HCT116 (cell line): ENCODE data around the gene ZNF335. TPM values are rescaled to one million over a fixed set of nuclear protein-coding genes. Genes with fewer than 3 reads are reported as not detected.

Experiments
- ATAC-seq: fragments of 200-7000 bp; cut with Tn5 transposase; 2 replicates; pipeline ENCODE4 v1.9.1; 2020; ENCODE audit warnings: mild to moderate bottlenecking, moderate library complexity
- BruUV-seq: library from RNA; stranded (reverse); fragments of 400-500 nt; replicated peaks from 2 replicates; lab custom pipeline; 2021; lab: Mats Ljungman, UMichigan
- CTCF ChIA-PET: fragments of 300-600 bp; sonication (Branson Sonifier 250); formaldehyde crosslinking; loops from one replicate; lab custom pipeline; 2021; ENCODE audit warnings: antibody characterized with exemption; lab: Charles Lee
- POLR2A ChIA-PET: fragments of 300-600, 350-600 bp; sonication (Branson Sonifier 250); formaldehyde crosslinking; loops from one replicate; lab custom pipeline; 2021; ENCODE audit warnings: antibody characterized with exemption; lab: Charles Lee
- RAD21 ChIA-PET, 2 experiments: fragments of 300-600 bp; sonication (Branson Sonifier 250); formaldehyde crosslinking; loops; one replicate each; lab custom pipeline; 2023; ENCODE audit warnings: low total read pairs in 2 of 2; ENCODE audit not compliant: uncharacterized antibody in 2 of 2, unreplicated experiment in 2 of 2, low non-redundant PET in 1 of 2; lab: Charles Lee
- DNase-seq: peaks from one replicate; pipeline ENCODE4 v3.0.0-alpha.2; 2010; ENCODE audit warnings: low read depth, low spot score
- H2AFZ ChIP-seq: fragments of 200-600 bp; shearing (Covaris generic), sonication (generic); 2 replicates; pipeline ENCODE4 v1.6.1; 2017; ENCODE audit warnings: low read depth, mixed run types, mixed read lengths, antibody characterized with exemption, low read length; ENCODE audit not compliant: poor library complexity, severe bottlenecking
- H3K27ac ChIP-seq: 2 replicates; pipeline ENCODE4 v1.5.1; 2012; ENCODE audit warnings: low read depth, low read length
- H3K27me3 ChIP-seq: fragments of 200-600 bp; sonication (generic); 2 replicates; pipeline ENCODE4 v1.6.1; 2016; ENCODE audit warnings: mixed run types, low read length, mixed read lengths; ENCODE audit not compliant: insufficient read depth
- H3K36me3 ChIP-seq, 2 experiments: fragments of 200-500 bp in 1 of 2; fragments of 200-600 bp in 1 of 2; sonication (Bioruptor generic) in 1 of 2; sonication (generic) in 1 of 2; 2 replicates each; pipeline versions ENCODE4 v1.5.1 to v1.6.1; 2014 to 2016; ENCODE audit warnings: low read length in 2 of 2, inconsistent platforms in 1 of 2, mixed read lengths in 1 of 2, mixed run types in 1 of 2; ENCODE audit not compliant: insufficient read depth in 2 of 2, control insufficient read depth in 1 of 2
- H3K4me1 ChIP-seq, 2 experiments: fragments of 200-600 bp in 1 of 2; sonication (generic) in 1 of 2; 2 replicates each; pipeline versions ENCODE4 v1.5.1 to v1.6.1; 2012 to 2017; ENCODE audit warnings: low read length in 2 of 2, inconsistent platforms in 1 of 2, mild to moderate bottlenecking in 1 of 2, mixed read lengths in 1 of 2, mixed run types in 1 of 2, moderate library complexity in 1 of 2; ENCODE audit not compliant: insufficient read depth in 2 of 2, control insufficient read depth in 1 of 2
- H3K4me2 ChIP-seq: fragments of 200-600 bp; sonication (generic); 2 replicates; pipeline ENCODE4 v1.6.1; 2017; ENCODE audit warnings: mixed run types, low read length, mixed read lengths
- H3K4me3 ChIP-seq, 2 experiments: fragments of 200-600 bp in 1 of 2; sonication (generic) in 1 of 2; replicated peaks in 1 of 2; 2 replicates each; pipeline ENCODE4 v1.5.1; 2011 to 2016; ENCODE audit warnings: low read length in 2 of 2, control low read depth in 1 of 2, low read depth in 1 of 2, mild to moderate bottlenecking in 1 of 2, mixed read lengths in 1 of 2, mixed run types in 1 of 2
- H3K79me2 ChIP-seq: fragments of 200-600 bp; sonication (generic); 2 replicates; pipeline ENCODE4 v1.6.1; 2017; ENCODE audit warnings: mild to moderate bottlenecking, mixed run types, low read length, moderate library complexity, mixed read lengths; ENCODE audit not compliant: insufficient read depth
- H3K9ac ChIP-seq: fragments of 200-600 bp; sonication (generic); 2 replicates; pipeline ENCODE4 v1.6.1; 2016; ENCODE audit warnings: low read length, mixed read lengths
- H3K9me2 ChIP-seq: fragments of 200-600 bp; sonication (generic), shearing (Covaris generic); 2 replicates; pipeline ENCODE4 v1.6.1; 2017; ENCODE audit warnings: mixed run types, mild to moderate bottlenecking, moderate library complexity; ENCODE audit not compliant: insufficient read depth
- H3K9me3 ChIP-seq, 2 experiments: fragments of 200-500 bp in 1 of 2; fragments of 200-600 bp in 1 of 2; sonication (Bioruptor generic) in 1 of 2; sonication (generic) in 1 of 2; 2 replicates each; pipeline ENCODE4 v1.6.1; 2014 to 2017; ENCODE audit warnings: low read length in 2 of 2, mixed read lengths in 2 of 2, inconsistent platforms in 1 of 2, low read depth in 1 of 2, mild to moderate bottlenecking in 1 of 2, mixed run types in 1 of 2, moderate library complexity in 1 of 2; ENCODE audit not compliant: control insufficient read depth in 1 of 2, insufficient read depth in 1 of 2
- H4K20me1 ChIP-seq: fragments of 200-600 bp; sonication (generic), shearing (Covaris generic); 2 replicates; pipeline ENCODE4 v1.6.1; 2017; ENCODE audit warnings: mixed run types, mild to moderate bottlenecking, moderate library complexity; ENCODE audit not compliant: insufficient read depth
- CEBPB ChIP-seq: IDR thresholded peaks from 2 replicates; pipeline ENCODE4 v1.6.1; 2012; ENCODE audit warnings: low read depth
- CTCF ChIP-seq, 3 experiments: fragments of 200-600 bp in 1 of 3; sonication (generic) in 1 of 3; IDR thresholded peaks in 2 of 3; conservative IDR thresholded peaks in 1 of 3; 2 replicates each; pipeline ENCODE4 v1.5.1; 2012 to 2017; ENCODE audit warnings: low read depth in 2 of 3, low read length in 2 of 3, antibody characterized with exemption in 1 of 3, borderline replicate concordance in 1 of 3, control low read depth in 1 of 3, mild to moderate bottlenecking in 1 of 3, mixed read lengths in 1 of 3, mixed run types in 1 of 3, moderate library complexity in 1 of 3; ENCODE audit not compliant: insufficient read depth in 1 of 3
- FOSL1 ChIP-seq: IDR thresholded peaks from 2 replicates; pipeline ENCODE4 v1.6.1; 2012; ENCODE audit warnings: low read depth
- POLR2AphosphoS5 ChIP-seq: IDR thresholded peaks from 2 replicates; pipeline ENCODE4 v1.6.1; 2011; ENCODE audit warnings: mild to moderate bottlenecking, low read depth, low read length, moderate library complexity
- RAD21 ChIP-seq: IDR thresholded peaks from 2 replicates; pipeline ENCODE4 v1.6.1; 2012; ENCODE audit warnings: low read depth, mild to moderate bottlenecking
- SIN3A ChIP-seq: IDR thresholded peaks from 2 replicates; pipeline ENCODE4 v1.6.1; 2012; ENCODE audit warnings: low read depth
- ZBTB33 ChIP-seq: IDR thresholded peaks from 2 replicates; pipeline ENCODE4 v1.6.1; 2011; ENCODE audit warnings: mild to moderate bottlenecking, low read length, moderate library complexity; ENCODE audit not compliant: insufficient replicate concordance; ENCODE audit errors: extremely low read depth
- intact Hi-C: fragments of 100-400 bp; cut with micrococcal nuclease; formaldehyde crosslinking; loops from 2 replicates; pipeline ENCODE4 v1.10.0; 2022
- total RNA-seq: library from RNA; stranded (reverse); gene quantifications from one replicate; pipeline ENCODE4 v1.2.1, GENCODE V29; 2021; ENCODE audit not compliant: unreplicated experiment

Gene ZNF335
- total RNA-seq, 1 experiment from 2014 or later: 20.8 TPM

GRCh38 chr20:45963059-45964005 is 8.7 kb downstream of the ZNF335 start:
- no TSS peak for BruUV-seq
- no peak overlapping the region for H3K27ac ChIP-seq

More at GRCh38 chr20:45963059-45964005, 8.7 kb downstream of the ZNF335 start:
- ATAC-seq: peak; percentile 85
- Histone ChIP-seq H3K27me3 (no peaks in the 10 kb centered on the region), H3K36me3 (peaks cover 51 to 58% of the 10 kb centered on the region in 2 experiments; a peak in 3 of 4 replicates), H2AFZ (no peak overlapping the region), H3K4me2 (no peak overlapping the region), H3K9me2 (no peaks in the 10 kb centered on the region), H3K9me3 (no peaks in the 10 kb centered on the region)
- intact Hi-C loops: loop anchor here (1.0 to 10.0 kb wide), 3 partner anchors 139 to 419 kb away; partner anchors contain the start of gene EPPIN
- POLR2A ChIA-PET: no interaction called here
- TF ChIP-seq POLR2AphosphoS5: no peak
- TF ChIP-seq FOSL1: no peak
- no peak for TF ChIP-seq CEBPB
- TF ChIP-seq SIN3A: no peak
- peak; percentile 67 for TF ChIP-seq RAD21
- peak; percentile 19 to 49 (median 45); a peak in 3 of 6 replicates for TF ChIP-seq CTCF (IDR thresholded peaks at IDR 0.05 in 2 of 3, conservative IDR thresholded peaks at IDR 0.05 in 1 of 3; ENCODE audit: borderline replicate concordance in 1 of 3, insufficient read depth in 1 of 3, low read depth in 2 of 3, low read length in 2 of 3)
- no peak for TF ChIP-seq ZBTB33
- TF ChIP-seq, all 23 proteins: peak for 2
- H3K79me2 ChIP-seq: no peaks in the 10 kb centered on the region; the same call in 1 of the 2 replicates
- no peaks in the 10 kb centered on the region for H3K4me1 ChIP-seq
- no peak for DNase-seq
- RAD21 ChIA-PET: interaction anchor here in 1 of 2 experiments (0.6 kb wide), 1 partner anchor 139 kb away, joined by 3 read pairs; no protein-coding TSS in a partner anchor
- no peaks in the 10 kb centered on the region for H4K20me1 ChIP-seq
- CTCF ChIA-PET: interaction anchor here (0.7 kb wide), 1 partner anchor 418 kb away, joined by 3 read pairs; no protein-coding TSS in a partner anchor
- no peak overlapping the region for H3K4me3 ChIP-seq
- H3K9ac ChIP-seq: no peak overlapping the region
